ENCODE data around the gene PTPRJ. TPM values are rescaled to one million over a fixed set of nuclear protein-coding genes. Genes with fewer than 3 reads are reported as not detected.

Gene PTPRJ
- total RNA-seq, 4 donors from 2014 or later: 4.2 to 26.2 (median 9.2) TPM

GRCh38 chr11:48103621-48104567, 123.5 kb downstream of the PTPRJ start:
- no peak overlapping the region for H3K4me3 ChIP-seq (ENCODE audit: low read depth, poor library complexity, severe bottlenecking)
- peak in 1 of 2 donors; percentile 72 for DNase-seq (ENCODE audit: low spot score in 2 of 2)
- intact Hi-C loops (cut with DNase I; ENCODE audit: low total_unique reads): no loop called here
- no peak for TF ChIP-seq CTCF (IDR thresholded peaks at IDR 0.05)
- TF ChIP-seq POLR2A (IDR thresholded peaks at IDR 0.05): no peak
- WGBS, 2 donors: 55 to 63% methylated on average over 12 of the region's 12 CpGs

GRCh38 chr11:48104568-48104924, 124.2 kb downstream of the PTPRJ start:
- no peak overlapping the region for H3K4me3 ChIP-seq (ENCODE audit: low read depth, poor library complexity, severe bottlenecking)
- TF ChIP-seq POLR2A (IDR thresholded peaks at IDR 0.05): no peak
- TF ChIP-seq CTCF (IDR thresholded peaks at IDR 0.05): no peak
- peak in 1 of 2 donors; percentile 49 for DNase-seq (ENCODE audit: low spot score in 2 of 2)
- intact Hi-C loops (cut with DNase I; ENCODE audit: low total_unique reads): no loop called here
- 66 to 68% methylated on average over 3 of the region's 3 CpGs for WGBS, 2 donors

- no peak overlapping the region for H3K4me3 ChIP-seq (ENCODE audit: low read depth, poor library complexity, severe bottlenecking)
- DNase-seq (ENCODE audit: low spot score in 2 of 2): peak in 1 of 2 donors; percentile 63
- intact Hi-C loops (cut with DNase I; ENCODE audit: low total_unique reads): no loop called here
- no peak for TF ChIP-seq POLR2A (IDR thresholded peaks at IDR 0.05)
- WGBS, 2 donors: 91 to 95% methylated on average over 10 of the region's 10 CpGs
These were observed 125.0 kb downstream of the PTPRJ start for GRCh38 chr11:48105096-48105990.

- 79 to 82% methylated on average over 6 of the region's 6 CpGs for WGBS, 2 donors
- DNase-seq (ENCODE audit: low spot score in 2 of 2): no peak
- intact Hi-C loops (cut with DNase I; ENCODE audit: low total_unique reads): no loop called here
- H3K4me3 ChIP-seq (ENCODE audit: low read depth, poor library complexity, severe bottlenecking): no peak overlapping the region
- TF ChIP-seq POLR2A (IDR thresholded peaks at IDR 0.05) (no peak), CTCF (IDR thresholded peaks at IDR 0.05) (no peak)
These were observed 125.8 kb downstream of the PTPRJ start for GRCh38 chr11:48106166-48106565.

GRCh38 chr11:48107188-48107704, 126.9 kb downstream of the PTPRJ start:
- intact Hi-C loops (cut with DNase I; ENCODE audit: low total_unique reads): no loop called here
- TF ChIP-seq POLR2A (IDR thresholded peaks at IDR 0.05) (no peak), CTCF (IDR thresholded peaks at IDR 0.05) (no peak)
- no peak overlapping the region for H3K4me3 ChIP-seq (ENCODE audit: low read depth, poor library complexity, severe bottlenecking)
- 76 to 80% methylated on average over 7 of the region's 7 CpGs for WGBS, 2 donors
- DNase-seq (ENCODE audit: low spot score in 2 of 2): peak in 1 of 2 donors; percentile 66
